Glutamatergic neuron (in vitro differentiated cells): Measurements from ENCODE around the gene RPL18. TPM values are rescaled to one million over a fixed set of nuclear protein-coding genes. Genes with fewer than 3 reads are reported as not detected.
"Not testable (repeated sequence)": the region's sequence is repeated elsewhere in the genome, so short reads cannot be mapped to it uniquely, and the experiment has no call there.

Experiments
- DNase-seq: peaks from one replicate; pipeline ENCODE4 v3.0.0; 2022
- H3K27ac Mint-ChIP-seq: one replicate; pipeline ENCODE4 v1.8.0; 2020; ENCODE audit warnings: mild to moderate bottlenecking, mixed read lengths, inconsistent platforms; ENCODE audit not compliant: unreplicated experiment
- H3K27me3 Mint-ChIP-seq: one replicate; pipeline ENCODE4 v1.8.0; 2020; ENCODE audit warnings: mild to moderate bottlenecking, moderate library complexity, mixed read lengths, inconsistent platforms; ENCODE audit not compliant: unreplicated experiment
- H3K36me3 Mint-ChIP-seq: one replicate; pipeline ENCODE4 v1.8.0; 2020; ENCODE audit warnings: mild to moderate bottlenecking, mixed read lengths, inconsistent platforms; ENCODE audit not compliant: unreplicated experiment
- H3K4me1 Mint-ChIP-seq: one replicate; pipeline ENCODE4 v1.8.0; 2020; ENCODE audit warnings: mild to moderate bottlenecking, low read depth, mixed read lengths, inconsistent platforms; ENCODE audit not compliant: unreplicated experiment
- H3K4me3 Mint-ChIP-seq: one replicate; pipeline ENCODE4 v1.8.0; 2020; ENCODE audit warnings: mild to moderate bottlenecking, mixed read lengths, inconsistent platforms; ENCODE audit not compliant: unreplicated experiment
- H3K9me3 Mint-ChIP-seq: one replicate; pipeline ENCODE4 v1.8.0; 2020; ENCODE audit warnings: mild to moderate bottlenecking, moderate library complexity, mixed read lengths, inconsistent platforms; ENCODE audit not compliant: unreplicated experiment
- total RNA-seq: library from RNA; stranded (reverse); fragmentation: NEBNext Ultra II Directional; extraction: Animal tissue kit (Norgen Biotek cat#: 25700); gene quantifications from one replicate; pipeline ENCODE4 v1.2.1, GENCODE V29; 2021; ENCODE audit not compliant: unreplicated experiment
- TF ChIP-seq, protein P1 (sequence below): fragments of 200-600 bp; sonication (generic); IDR thresholded peaks from one replicate; pipeline ENCODE4 v1.5.0; 2021; ENCODE audit not compliant: partially characterized antibody, unreplicated experiment

RPL18 gene
- total RNA-seq, 1 donor from 2014 or later = 1,011 TPM

DNA sequence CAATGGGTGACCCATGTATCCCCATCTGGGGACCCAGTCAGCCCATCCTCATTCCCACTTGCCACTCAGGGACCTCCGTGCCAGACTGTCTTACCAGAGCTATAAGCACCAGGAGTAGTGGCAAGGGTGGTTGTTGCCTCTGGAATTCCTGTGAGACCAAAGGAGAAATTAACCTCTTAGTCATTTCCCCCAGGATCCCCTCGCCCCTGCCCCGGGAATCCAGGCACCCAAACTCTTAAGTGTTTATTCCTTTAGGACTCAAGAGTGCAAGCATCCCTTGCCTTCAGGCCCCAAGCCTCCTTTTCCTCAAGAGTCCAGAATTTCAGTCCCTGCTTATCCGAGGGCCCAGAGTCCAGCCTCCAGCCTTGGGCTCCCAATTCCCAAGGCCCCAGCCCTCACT, 44.7 kb upstream of the RPL18 start:
- Mint-ChIP-seq H3K36me3 (no peaks in the 10 kb centered on the region), H3K27ac (no peak overlapping the region), H3K27me3 (peaks cover 2% of the 10 kb centered on the region), H3K4me1 (no peaks in the 10 kb centered on the region), H3K9me3 (peaks cover 2% of the 10 kb centered on the region), H3K4me3 (no peak overlapping the region)
- DNase-seq = no peak
- TF ChIP-seq, protein P1, sequence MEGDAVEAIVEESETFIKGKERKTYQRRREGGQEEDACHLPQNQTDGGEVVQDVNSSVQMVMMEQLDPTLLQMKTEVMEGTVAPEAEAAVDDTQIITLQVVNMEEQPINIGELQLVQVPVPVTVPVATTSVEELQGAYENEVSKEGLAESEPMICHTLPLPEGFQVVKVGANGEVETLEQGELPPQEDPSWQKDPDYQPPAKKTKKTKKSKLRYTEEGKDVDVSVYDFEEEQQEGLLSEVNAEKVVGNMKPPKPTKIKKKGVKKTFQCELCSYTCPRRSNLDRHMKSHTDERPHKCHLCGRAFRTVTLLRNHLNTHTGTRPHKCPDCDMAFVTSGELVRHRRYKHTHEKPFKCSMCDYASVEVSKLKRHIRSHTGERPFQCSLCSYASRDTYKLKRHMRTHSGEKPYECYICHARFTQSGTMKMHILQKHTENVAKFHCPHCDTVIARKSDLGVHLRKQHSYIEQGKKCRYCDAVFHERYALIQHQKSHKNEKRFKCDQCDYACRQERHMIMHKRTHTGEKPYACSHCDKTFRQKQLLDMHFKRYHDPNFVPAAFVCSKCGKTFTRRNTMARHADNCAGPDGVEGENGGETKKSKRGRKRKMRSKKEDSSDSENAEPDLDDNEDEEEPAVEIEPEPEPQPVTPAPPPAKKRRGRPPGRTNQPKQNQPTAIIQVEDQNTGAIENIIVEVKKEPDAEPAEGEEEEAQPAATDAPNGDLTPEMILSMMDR = no peak

DNA sequence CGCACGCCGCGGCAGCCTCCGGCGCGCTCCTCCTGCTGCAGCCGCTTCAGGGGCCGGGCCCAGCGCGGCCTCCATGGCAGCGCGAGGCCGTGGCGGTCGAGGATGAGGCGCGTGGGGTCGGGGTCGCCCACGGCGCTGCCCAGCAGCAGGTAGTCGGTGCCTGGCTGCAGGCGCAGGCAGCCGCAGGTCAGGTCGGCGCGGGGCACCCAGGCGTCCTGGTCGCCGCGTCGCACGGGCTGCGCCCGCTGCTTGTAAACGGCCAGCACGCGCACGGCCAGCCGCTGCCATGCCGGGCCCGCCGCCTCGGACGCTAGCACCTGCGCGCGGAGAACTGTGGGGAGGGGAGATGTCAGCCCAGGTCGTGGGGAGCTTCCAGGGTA, 42.7 kb upstream of the RPL18 start:
- TF ChIP-seq, protein P1 = no peak

DNA sequence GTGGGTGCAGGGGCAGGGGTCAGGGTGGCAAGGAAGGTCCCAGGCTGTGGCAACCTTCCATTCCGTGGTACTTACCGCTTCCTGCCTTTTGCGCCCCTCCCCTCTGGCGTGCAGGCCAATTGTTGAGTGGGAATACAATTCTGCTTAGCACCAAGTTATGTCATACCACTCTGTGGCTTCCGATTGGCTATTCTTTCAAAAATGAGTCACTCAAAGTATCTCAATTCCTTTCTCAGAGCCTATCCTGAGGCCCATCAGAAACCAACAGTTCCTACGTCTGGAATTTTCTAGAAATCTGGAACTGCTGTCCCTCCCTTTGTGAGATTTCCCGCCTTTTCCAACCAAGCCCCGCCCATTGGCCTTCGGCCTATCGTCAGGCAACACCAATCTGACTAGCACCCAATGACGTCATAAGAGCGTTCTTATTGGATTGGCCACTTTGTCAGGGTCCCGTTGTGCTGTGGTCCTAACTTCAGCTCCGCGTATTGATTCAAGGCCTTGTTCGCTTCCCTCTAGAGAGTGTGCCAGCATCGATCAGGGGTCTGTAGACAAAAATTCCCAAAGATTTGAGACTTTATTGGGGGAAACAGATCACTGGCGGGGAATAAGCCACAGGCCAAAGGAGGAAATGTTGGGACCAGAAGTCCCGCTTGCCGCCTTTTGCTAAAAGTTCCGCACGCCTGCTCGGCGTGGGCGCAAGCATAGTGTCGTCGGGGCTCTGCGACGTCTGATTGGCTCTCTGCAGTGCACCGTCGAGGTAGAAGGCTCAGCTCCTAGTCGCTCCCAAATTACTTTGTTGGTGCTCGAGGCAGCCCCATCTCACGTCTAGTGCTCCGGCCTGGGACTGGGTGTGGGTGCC, 42.1 kb upstream of the RPL18 start:
- Mint-ChIP-seq H3K27ac (no peak overlapping the region), H3K9me3 (no peaks in the 10 kb centered on the region), H3K4me1 (peaks cover 1% of the 10 kb centered on the region), H3K27me3 (peaks cover 2% of the 10 kb centered on the region), H3K36me3 (no peaks in the 10 kb centered on the region), H3K4me3 (no peak overlapping the region)
- TF ChIP-seq, protein P1 = no peak
- DNase-seq = peak; percentile 58

More for the DNA sequence above, 42.7 kb upstream of the RPL18 start:
- Mint-ChIP-seq H3K9me3 (no peaks in the 10 kb centered on the region), H3K27me3 (peaks cover 2% of the 10 kb centered on the region), H3K36me3 (no peaks in the 10 kb centered on the region), H3K4me1 (peaks cover 1% of the 10 kb centered on the region), H3K4me3 (no peak overlapping the region), H3K27ac (no peak overlapping the region)
- DNase-seq = no peak

DNA sequence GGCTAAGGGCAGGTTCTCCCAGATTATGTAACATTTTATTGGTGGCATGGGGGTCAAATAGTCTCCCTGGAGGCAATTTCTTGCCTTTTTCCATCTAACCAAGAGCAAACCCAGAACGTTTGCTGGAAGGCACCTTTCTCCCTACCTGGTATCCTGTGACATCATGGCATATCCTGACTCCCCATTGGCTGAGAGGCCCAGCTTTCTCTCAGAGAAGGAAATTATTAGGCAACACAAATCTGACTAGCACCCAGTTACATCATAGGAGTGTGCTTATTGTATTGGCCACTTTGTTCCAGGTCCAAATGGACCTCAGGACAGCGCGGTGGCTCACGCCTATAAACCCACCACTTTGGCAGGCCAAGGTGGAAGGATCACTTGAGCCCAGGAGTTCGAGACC, 40.8 kb upstream of the RPL18 start:
- Mint-ChIP-seq H3K36me3 (no peaks in the 10 kb centered on the region), H3K9me3 (peaks cover 1% of the 10 kb centered on the region), H3K4me1 (peaks cover 3% of the 10 kb centered on the region), H3K27me3 (peaks cover 2% of the 10 kb centered on the region), H3K27ac (no peak overlapping the region), H3K4me3 (no peak overlapping the region)
- TF ChIP-seq, protein P1 = no peak
- no peak for DNase-seq

DNA sequence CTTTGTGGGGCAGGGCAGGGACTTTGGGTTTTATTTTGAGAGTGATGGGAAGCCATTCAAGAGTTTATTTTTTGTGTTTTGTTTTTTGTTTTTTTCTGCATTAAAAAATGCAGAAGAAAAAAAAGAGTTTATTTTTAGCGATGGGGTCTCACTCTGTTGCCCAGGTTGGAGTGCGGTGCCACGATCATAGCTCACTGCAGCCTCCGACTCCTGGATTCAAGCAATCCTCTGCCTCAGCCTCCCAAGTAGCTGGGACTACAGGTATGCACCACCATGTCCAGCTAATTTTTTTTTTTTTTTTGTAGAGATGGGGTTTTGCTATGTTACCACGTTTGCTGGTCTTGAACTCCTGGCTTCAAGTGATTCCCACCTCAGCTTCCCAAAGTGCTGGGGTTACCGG, 39.5 kb upstream of the RPL18 start:
- H3K27me3 Mint-ChIP-seq = peaks cover 4% of the 10 kb centered on the region
- TF ChIP-seq, protein P1 = no peak
- H3K4me1 Mint-ChIP-seq = peaks cover 3% of the 10 kb centered on the region
- no peak overlapping the region for H3K27ac Mint-ChIP-seq
- no peaks in the 10 kb centered on the region for H3K36me3 Mint-ChIP-seq
- H3K9me3 Mint-ChIP-seq = peaks cover 1% of the 10 kb centered on the region
- H3K4me3 Mint-ChIP-seq = peak overlapping the region; percentile 14
- DNase-seq = no peak

DNA sequence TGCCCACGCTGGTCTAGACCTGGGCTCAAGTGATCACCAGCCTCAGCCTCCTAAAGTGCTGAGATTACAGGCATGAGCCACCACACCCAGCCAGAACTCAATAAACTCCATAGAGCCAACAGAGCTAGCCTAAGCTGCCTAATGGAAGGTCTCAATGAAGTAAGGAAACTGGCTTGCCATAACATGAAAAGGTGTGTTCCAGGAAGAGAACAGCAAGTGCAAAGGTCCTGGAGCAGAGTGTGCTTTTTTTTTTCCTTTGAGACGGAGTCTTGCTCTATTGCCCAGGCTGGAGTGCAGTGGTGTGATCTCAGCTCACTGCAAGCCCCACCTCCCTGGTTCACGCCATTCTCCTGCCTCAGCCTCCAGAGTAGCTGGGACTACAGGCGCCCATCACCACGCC, 38.9 kb upstream of the RPL18 start:
- not testable (repeated sequence) for H3K4me3 Mint-ChIP-seq, H3K4me1 Mint-ChIP-seq, H3K27ac Mint-ChIP-seq, H3K9me3 Mint-ChIP-seq, H3K36me3 Mint-ChIP-seq, DNase-seq, H3K27me3 Mint-ChIP-seq
